ENCODE data around the gene SMYD3.

DNA sequence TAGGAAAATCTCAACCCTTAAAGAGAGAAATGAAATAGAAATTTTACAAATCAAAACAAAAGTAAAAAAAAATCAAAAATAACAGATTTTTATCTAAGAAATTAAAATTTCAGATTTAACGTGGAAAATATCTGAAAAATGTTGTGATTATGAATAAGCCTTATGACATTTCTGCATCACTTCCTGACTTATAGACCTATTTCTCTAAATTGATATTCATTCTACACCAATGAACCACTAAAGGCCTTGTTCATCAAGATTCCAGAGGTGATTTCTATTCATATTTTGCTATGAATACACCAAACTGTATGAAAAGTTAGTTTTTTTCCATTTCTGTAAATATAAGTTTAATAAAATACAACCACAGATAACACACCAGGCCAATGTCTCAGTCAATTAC is 261.5 kb downstream of the SMYD3 start:
- TF ChIP-seq CTCF (IDR thresholded peaks at IDR 0.05; ENCODE audit: insufficient read depth, low read length) (no peak), GABPA (IDR thresholded peaks at IDR 0.05; ENCODE audit: low read depth) (no peak), POLR2AphosphoS5 (IDR thresholded peaks at IDR 0.05; ENCODE audit: low read depth) (no peak), SPI1 (IDR thresholded peaks at IDR 0.05; ENCODE audit: borderline replicate concordance, low read depth) (no peak)
- TF ChIP-seq, protein P1, sequence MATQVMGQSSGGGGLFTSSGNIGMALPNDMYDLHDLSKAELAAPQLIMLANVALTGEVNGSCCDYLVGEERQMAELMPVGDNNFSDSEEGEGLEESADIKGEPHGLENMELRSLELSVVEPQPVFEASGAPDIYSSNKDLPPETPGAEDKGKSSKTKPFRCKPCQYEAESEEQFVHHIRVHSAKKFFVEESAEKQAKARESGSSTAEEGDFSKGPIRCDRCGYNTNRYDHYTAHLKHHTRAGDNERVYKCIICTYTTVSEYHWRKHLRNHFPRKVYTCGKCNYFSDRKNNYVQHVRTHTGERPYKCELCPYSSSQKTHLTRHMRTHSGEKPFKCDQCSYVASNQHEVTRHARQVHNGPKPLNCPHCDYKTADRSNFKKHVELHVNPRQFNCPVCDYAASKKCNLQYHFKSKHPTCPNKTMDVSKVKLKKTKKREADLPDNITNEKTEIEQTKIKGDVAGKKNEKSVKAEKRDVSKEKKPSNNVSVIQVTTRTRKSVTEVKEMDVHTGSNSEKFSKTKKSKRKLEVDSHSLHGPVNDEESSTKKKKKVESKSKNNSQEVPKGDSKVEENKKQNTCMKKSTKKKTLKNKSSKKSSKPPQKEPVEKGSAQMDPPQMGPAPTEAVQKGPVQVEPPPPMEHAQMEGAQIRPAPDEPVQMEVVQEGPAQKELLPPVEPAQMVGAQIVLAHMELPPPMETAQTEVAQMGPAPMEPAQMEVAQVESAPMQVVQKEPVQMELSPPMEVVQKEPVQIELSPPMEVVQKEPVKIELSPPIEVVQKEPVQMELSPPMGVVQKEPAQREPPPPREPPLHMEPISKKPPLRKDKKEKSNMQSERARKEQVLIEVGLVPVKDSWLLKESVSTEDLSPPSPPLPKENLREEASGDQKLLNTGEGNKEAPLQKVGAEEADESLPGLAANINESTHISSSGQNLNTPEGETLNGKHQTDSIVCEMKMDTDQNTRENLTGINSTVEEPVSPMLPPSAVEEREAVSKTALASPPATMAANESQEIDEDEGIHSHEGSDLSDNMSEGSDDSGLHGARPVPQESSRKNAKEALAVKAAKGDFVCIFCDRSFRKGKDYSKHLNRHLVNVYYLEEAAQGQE (IDR thresholded peaks at IDR 0.05; ENCODE audit: insufficient replicate concordance, low read depth): no peak
